Aortic smooth muscle cell (primary cell): Measurements from ENCODE around the gene CHRDL2. TPM values are rescaled to one million over a fixed set of nuclear protein-coding genes. Genes with fewer than 3 reads are reported as not detected.

Experiments used
- total RNA-seq: library from RNA; depleted of rRNA; stranded (reverse); fragments of >200 nt; gene quantifications from 2 replicates; pipeline ENCODE4 v1.2.3, GENCODE V29; 2014

The CHRDL2 gene, protein sequence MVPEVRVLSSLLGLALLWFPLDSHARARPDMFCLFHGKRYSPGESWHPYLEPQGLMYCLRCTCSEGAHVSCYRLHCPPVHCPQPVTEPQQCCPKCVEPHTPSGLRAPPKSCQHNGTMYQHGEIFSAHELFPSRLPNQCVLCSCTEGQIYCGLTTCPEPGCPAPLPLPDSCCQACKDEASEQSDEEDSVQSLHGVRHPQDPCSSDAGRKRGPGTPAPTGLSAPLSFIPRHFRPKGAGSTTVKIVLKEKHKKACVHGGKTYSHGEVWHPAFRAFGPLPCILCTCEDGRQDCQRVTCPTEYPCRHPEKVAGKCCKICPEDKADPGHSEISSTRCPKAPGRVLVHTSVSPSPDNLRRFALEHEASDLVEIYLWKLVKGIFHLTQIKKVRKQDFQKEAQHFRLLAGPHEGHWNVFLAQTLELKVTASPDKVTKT
- total RNA-seq, result not detected in 2 replicates

GRCh38 chr11:74731301-74732094, at the start of gene CHRDL2:
Gene CHRDL2 (minus strand): TSS chr11:74731426. CDS start chr11:74730888, 538 bp downstream.

DNA sequence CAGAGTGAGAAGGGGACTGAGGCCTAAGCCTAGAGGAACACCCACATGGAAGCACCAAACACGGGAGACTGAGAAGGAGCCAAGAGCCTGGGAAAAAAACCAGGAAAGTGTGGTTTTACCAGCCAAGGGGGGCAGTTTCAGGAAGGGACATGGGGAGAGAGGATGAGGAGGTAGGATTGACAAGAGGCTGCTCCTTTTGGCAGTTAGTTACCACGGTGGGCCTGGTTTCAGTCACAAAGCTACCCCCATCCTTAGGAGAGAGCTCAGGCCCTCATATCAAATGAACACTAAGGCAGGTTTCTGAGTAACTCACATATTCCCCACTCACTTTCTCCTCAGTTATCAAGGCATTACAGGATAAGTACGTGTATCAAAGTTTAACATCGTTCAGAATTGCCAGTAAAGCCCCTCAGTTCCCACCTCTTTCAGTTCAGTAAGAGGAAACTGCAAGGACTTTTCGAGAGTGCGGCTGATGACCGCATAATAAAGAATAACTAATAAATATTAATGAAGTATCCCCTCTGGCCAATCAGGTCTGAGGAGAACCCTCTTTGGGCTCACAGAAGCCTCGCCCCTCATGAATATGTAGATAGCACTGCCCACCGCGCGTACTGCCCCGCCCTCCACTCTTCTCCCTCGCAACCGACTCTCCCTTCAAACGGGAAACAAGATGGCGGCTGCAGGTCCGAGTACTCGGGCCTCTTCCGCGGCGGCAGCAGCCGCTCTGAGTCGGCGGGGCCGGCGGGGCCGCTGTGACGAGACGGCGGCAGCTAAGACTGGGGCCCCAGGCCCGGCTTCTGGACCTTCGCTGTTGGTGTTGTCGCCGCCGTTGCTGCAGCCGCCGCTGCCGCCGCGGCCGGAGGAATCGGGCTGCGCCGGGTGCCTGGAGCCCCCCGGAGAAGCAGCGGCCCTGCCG, 17.2 kb upstream of the CHRDL2 start, which contains the start of gene RNF169:
TSS of gene RNF169 (plus strand) at position 639 of the 916 bp plus-strand sequence. CDS start at position 671, 32 bp downstream.

Other genes starting within 250 kb of the CHRDL2 start
- 1.2 and 1.6 TPM in 2 replicates for gene LIPT2, start 237.7 kb downstream of the CHRDL2 start, total RNA-seq
- 8.5 and 13.3 TPM in 2 replicates for gene POLD3, start 138.8 kb downstream of the CHRDL2 start, total RNA-seq
- gene RNF169, start 17.4 kb upstream of the CHRDL2 start, total RNA-seq, result 19.8 and 23.7 TPM in 2 replicates
- gene XRRA1, start 217.7 kb upstream of the CHRDL2 start, total RNA-seq, result 5.2 and 10.8 TPM in 2 replicates
- 20.1 and 26.0 TPM in 2 replicates for gene SPCS2, start 217.8 kb upstream of the CHRDL2 start, total RNA-seq